Colon (tissue), 2 donors: ENCODE measurements around the gene PXN.
"Not testable (repeated sequence)": the region's sequence is repeated elsewhere in the genome, so short reads cannot be mapped to it uniquely, and the experiment has no call there.

Experiments used
- FAIRE-seq: peaks from 2 replicates; lab custom pipeline; 2012; peaks lifted over from hg19 to GRCh38; lab: Jason Lieb, UNC
- donor health status: control.
- donor health status: control.

Gene PXN

DNA sequence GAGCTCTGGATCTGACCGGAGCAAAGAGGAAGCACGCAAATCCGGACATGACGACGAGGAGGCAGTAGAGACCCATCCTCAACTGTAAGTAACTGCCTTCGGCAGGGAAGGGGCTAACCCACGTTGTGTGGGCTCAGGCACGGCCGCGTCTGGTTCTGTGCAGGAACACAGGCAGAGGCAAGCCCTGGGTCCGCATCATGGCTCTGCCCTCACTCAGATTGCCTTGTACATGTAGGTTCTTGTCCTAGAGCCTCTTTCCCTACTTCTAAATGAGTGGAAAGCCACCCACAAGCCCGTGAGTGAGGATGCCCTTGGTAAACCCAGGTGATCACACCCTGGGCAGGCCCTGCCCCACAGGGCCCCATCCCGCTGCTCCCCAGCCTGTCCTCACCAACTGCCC lies 55.7 kb downstream of the PXN start:
- no peak for FAIRE-seq

- no peak for FAIRE-seq
These were observed 58.3 kb downstream of the PXN start for GRCh38 chr12:120207227-120207626.

DNA sequence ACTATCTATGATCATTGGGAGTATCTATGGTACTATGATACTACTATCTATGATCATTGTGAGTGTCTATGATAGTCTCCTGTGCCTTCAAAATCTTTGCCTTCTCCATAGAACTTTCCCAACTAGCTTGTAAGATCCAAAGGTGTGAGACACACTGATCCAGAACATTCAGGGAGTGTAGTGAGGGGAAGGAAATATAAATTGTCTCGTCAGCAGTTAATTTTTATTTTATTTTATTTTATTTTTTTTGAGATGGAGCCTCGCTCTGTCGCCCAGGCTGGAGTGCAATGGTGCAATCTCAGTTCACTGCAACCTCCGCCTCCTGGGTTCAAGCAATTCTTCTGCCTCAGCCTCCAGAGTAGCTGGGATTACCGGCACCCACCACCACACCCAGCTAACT lies 58.7 kb downstream of the PXN start:
- FAIRE-seq: not testable (repeated sequence)

GRCh38 chr12:120206228-120206627 lies 59.3 kb downstream of the PXN start:
- no peak for FAIRE-seq

GRCh38 chr12:120204171-120204570 lies 61.4 kb downstream of the PXN start:
- FAIRE-seq: no peak

DNA sequence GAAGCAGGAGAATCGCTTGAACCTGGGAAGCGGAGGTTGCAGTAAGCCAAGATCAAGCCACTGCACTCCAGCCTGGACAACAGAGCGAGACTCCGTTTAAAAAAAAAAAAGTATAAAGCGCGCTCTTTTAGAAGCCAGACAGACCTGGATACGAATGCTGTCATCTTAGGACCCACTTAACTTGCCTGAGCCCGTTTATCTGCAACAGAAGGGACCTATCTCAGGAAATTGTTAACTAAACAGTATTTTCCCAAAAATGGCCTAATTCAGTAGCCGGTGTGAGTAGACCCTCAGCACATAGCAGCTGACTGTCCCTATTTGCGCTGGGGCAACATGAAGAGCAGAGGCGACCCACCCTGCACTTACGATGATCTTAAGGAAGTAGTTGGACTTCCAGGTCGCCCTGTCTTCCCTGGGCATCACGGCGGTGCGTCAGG lies 65.1 kb downstream of the PXN start:
- FAIRE-seq: no peak

DNA sequence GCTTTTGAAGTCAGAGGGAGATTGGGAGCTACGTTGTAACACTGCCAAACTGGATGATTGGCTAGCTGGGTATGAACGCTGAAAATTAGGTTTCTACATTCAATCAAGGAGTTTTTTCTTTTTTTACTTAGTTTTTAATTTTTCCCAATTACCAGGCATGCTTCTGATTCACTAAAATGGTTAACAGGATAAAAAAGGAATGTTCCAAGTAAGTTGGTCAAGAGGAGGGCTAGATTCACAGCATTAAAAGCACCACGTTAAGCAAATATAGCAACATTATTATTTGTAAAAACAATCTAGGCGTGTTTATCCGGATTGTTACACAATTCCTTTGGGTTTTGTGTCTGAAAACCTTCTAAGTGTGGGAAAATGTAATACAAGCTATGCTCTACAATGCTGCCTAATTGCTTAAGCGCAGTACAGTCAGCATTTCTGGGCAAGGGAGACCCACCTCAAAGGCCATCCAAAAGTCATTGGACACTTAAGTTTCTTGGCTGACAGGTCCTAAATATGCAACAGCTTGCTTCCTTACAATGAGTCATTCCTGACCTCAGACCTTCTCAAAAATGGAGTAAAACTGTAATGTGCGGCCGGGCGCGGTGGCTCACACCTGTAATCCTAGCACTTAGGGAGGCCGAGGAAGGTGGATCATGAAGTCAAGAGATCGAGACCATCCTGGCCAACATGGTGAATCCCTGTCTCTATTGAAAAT lies 65.8 kb downstream of the PXN start:
- no peak for FAIRE-seq

- FAIRE-seq: no peak
These were observed 66.5 kb downstream of the PXN start for GRCh38 chr12:120199025-120199424.

- no peak for FAIRE-seq
These were observed 68.0 kb downstream of the PXN start for GRCh38 chr12:120197542-120197887.

DNA sequence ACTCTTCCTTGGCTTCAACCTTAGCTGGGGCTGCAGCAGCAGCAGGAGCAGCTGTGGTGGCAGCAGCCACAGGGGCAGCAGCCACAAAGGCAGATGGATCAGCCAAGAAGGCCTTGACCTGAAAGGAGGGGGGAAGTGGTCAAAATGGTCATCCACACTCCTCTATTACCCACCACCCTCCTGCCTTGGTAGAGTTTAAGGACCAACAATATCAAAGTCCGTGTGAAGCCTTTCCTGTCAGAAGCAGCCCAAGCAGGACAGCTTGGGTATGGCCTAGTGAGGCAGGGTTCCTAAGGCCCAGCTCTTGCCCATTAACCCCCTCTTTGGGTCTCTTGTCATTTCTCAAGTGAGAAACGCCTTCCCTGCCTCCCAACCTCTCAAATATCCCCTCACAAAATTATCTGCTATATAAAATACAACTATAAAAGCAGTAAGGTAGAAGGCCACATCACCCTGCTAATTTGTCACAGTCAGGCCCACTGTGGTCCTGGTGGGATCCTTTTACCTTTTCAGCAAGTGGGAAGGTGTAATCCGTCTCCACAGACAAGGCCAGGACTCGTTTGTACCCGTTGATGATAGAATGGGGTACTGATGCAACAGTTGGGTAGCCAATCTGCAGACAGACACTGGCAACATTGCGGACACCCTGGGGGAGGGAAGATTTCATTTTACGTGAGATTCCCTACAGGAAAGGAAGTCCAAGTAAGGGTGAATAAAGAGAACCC lies 68.6 kb downstream of the PXN start:
- not testable (repeated sequence) for FAIRE-seq

DNA sequence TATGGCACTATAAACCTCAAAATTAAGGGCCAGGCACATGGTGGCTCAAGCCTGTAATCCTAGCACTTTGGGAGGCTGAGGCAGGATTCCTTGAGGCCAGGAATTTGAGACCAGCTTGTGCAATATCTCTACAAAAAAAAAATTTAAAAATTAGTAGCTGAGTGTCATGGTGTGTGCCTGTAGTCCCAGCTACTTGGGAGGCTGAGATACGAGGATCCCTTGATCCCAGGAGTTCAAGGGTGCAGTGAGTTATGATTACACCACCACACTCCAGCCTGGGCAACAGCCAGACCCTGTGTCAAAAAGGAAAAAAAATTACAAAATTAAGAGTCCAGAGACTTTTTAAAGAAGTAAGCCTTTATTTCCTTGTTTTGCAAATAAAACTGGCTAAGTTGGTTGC lies 69.2 kb downstream of the PXN start:
- FAIRE-seq: no peak

DNA sequence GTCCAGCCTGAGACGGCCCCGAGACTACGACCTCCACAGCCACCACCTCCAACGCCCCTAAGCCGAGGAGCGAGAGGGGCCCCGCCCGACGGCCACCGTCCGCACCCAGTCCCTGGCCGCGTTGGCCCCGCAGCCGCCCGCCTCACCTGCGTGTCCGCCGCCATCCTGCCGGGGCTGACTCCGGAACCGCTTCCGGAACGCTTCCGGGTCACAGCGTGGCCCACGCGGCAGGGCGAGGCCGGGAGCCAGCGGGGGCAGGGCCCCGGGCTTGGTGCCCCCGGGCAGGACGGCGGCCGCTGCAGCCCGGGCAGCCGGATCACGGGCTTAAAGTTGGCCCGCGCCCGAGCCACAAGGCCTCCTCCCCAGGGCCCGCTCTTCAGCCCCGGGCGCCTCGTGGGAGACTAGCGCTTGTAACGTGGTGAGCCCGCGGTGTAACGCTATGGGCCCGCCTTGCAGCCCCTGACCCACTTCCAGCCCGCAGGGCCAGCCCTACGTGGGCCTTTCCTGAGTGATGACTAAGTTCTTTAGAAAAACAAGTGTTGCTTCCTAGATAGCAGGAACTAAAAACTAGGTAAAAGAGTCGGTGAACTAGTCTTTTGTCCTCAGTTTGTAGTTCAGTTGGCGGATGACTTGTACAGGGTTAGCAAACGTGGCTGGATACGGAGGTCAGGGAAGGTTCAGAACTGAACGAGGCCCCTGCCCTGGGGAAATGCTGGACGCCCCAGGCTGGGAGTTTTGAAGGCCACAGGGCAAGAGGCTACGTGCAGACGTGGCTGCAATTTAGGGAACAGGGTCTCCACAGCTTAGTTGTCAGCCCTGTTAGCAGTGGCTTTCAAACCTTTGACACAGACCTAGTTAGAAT lies 70.8 kb downstream of the PXN start, which contains the start of gene GCN1:
Gene GCN1, minus strand, starts transcription at position 182 of the 862 bp plus-strand sequence. Its CDS starts 18 bp downstream, at position 164.
- no peak for FAIRE-seq

GRCh38 chr12:120194226-120194533 lies 71.3 kb downstream of the PXN start:
- no peak for FAIRE-seq

DNA sequence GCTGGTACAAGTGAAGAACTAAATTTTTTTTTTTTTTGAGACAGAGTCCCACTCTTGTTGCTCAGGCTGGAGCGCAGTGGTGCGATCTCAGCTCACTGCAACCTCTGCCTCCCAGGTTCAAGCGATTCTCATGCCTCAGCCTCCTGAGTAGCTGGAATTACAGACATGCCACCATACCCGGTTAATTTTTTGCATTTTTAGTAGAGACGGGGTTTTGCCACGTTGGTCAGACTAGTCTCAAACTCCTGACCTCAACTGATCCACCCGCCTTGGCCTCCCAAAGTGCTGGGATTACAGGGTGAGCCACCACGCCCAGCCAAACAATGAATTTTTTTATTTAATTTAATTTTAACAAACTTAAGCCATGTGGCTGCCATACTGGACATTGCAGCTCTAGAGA lies 72.2 kb downstream of the PXN start:
- FAIRE-seq: not testable (repeated sequence)

DNA sequence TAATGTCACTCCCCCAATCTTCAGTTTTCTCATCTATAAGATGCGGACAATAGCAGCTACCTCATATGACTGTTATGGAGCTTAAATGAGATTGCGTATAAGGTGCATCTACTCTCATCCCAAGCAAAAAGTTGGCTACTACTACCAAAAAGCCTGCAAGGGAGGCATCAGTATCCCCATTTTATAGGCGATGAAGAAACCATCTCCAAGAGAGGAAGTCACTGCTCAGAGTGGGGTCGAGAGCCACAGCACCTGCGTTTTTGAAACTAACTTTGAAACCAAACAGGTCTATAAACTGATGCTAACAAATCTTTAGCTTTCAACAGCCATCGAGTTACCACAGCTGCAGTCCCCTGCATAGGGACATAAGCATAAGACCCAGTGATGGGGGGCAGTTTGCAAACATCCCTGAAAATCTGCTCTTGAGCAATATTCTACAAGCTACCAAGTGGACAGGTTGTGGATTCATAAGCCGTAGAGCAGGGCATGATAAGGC lies 74.5 kb downstream of the PXN start:
- FAIRE-seq: no peak

GRCh38 chr12:120190386-120190785 lies 75.1 kb downstream of the PXN start:
- FAIRE-seq: no peak

- FAIRE-seq: no peak
These were observed 78.9 kb downstream of the PXN start for GRCh38 chr12:120186654-120187053.

DNA sequence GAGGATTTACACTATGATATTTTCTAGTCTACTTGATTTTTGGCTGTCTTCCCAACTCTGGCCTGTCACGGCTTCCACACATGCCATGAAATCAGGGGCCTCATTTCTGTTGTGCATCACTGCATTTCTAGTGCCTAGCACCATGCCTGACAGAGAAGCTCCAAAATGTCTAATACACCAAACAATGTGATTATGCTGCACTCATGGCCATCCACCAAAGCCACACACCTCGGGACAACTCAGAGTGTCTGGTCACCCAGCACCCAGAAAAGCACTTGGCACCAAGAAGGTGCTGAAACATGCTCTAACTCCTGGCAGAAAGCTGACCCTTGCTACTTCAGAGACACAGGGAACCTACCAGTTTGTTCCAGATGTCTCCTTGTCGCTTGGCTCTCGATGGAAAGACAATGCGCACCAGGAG lies 82.3 kb downstream of the PXN start:
- no peak for FAIRE-seq

GRCh38 chr12:120181991-120182631 lies 83.4 kb downstream of the PXN start:
- no peak for FAIRE-seq

GRCh38 chr12:120180975-120181374 lies 84.6 kb downstream of the PXN start:
- no peak for FAIRE-seq

GRCh38 chr12:120175537-120175936 lies 90.0 kb downstream of the PXN start:
- FAIRE-seq: no peak

- no peak for FAIRE-seq
These were observed 90.5 kb downstream of the PXN start for GRCh38 chr12:120175062-120175461.
